Heart right ventricle (tissue), 16 donors: ENCODE data around the gene TUBGCP3. TPM values are rescaled to one million over a fixed set of nuclear protein-coding genes. Genes with fewer than 3 reads are reported as not detected.

Experiments used
- ATAC-seq, 8 donors: fragments of 200-7000 bp; cut with Tn5 transposase; one replicate each; pipeline ENCODE4 v1.9.1; 2020; ENCODE audit warnings: mild to moderate bottlenecking in 8 of 8, moderate library complexity in 8 of 8, moderate number of reproducible peaks in 1 of 8
- DNase-seq, 2 donors: peaks; one replicate each; pipeline ENCODE4 v3.0.0-alpha.2; 2020
- H3K27ac ChIP-seq, 10 donors: fragments of 200-600 bp; sonication (generic) in 2 of 10; one replicate each; pipeline versions ENCODE4 v1.5.0 to v1.8.0; 2020 to 2022; ENCODE audit warnings: mild to moderate bottlenecking in 3 of 10
- H3K27me3 ChIP-seq, 7 donors: fragments of 200-600 bp; one replicate each; pipeline ENCODE4 v1.8.0; 2021 to 2022; ENCODE audit warnings: mild to moderate bottlenecking in 2 of 7
- H3K36me3 ChIP-seq, 9 donors: fragments of 200-600 bp; sonication (generic) in 1 of 9; one replicate each; pipeline versions ENCODE4 v1.5.0 to v1.8.0; 2020 to 2022; ENCODE audit warnings: mild to moderate bottlenecking in 2 of 9
- H3K4me1 ChIP-seq, 9 donors: fragments of 200-600 bp; sonication (generic) in 1 of 9; one replicate each; pipeline versions ENCODE4 v1.5.0 to v1.8.0; 2020 to 2022; ENCODE audit warnings: mild to moderate bottlenecking in 4 of 9
- H3K4me3 ChIP-seq, 10 donors: fragments of 200-600 bp; sonication (generic) in 2 of 10; one replicate each; pipeline versions ENCODE4 v1.5.0 to v1.8.0; 2020 to 2022; ENCODE audit warnings: mild to moderate bottlenecking in 7 of 10, moderate library complexity in 2 of 10
- H3K9me3 ChIP-seq, 11 donors: fragments of 200-600 bp in 10 of 11; sonication (generic) in 2 of 11; one replicate each; pipeline versions ENCODE4 v1.5.0 to v1.8.0; 2013 to 2022; ENCODE audit warnings: mild to moderate bottlenecking in 2 of 11, control low read depth in 1 of 11, moderate library complexity in 1 of 11
- CTCF ChIP-seq, 9 donors: fragments of 200-600 bp; sonication (generic) in 2 of 9; IDR thresholded peaks; one replicate each; pipeline versions ENCODE4 v1.5.0 to v1.8.0; 2021 to 2022; ENCODE audit warnings: antibody characterized with exemption in 9 of 9, mild to moderate bottlenecking in 5 of 9, moderate library complexity in 1 of 9
- WGBS, 2 donors: extraction: QIAGEN DNeasy Blood & Tissue Kit; methylation state at CpG; one replicate each; pipeline ENCODE4 v1.1.7; 2013; ENCODE audit warnings: inconsistent platforms in 1 of 2; 5-methylcytosine and 5-hydroxymethylcytosine counted together
- intact Hi-C, 10 donors: fragments of 100-400 bp; cut with DNase I; formaldehyde crosslinking; loops; one replicate each; pipeline versions ENCODE4 v1.11.1 to v1.14.2; 2022
- polyA plus RNA-seq, 2 donors: library from polyadenylated mRNA; stranded (reverse); fragments of 200-250 nt; gene quantifications; one replicate each; pipeline ENCODE4 v1.2.3, GENCODE V29; 2013
- total RNA-seq, 10 donors: library from RNA; stranded (reverse); fragmentation: NEBNext Ultra II Directional in 3 of 10; extraction: Animal tissue kit (Norgen Biotek cat#: 25700) in 3 of 10; gene quantifications; one replicate each; pipeline versions ENCODE4 v1.2.1 to v1.2.4, GENCODE V29; 2021 to 2023
- donor health status: Arrhythmogenic right ventricular cardiomyopathy.
- donor health status: ischemic (EF 13 %, LVEDD 7.1; RV severe dilation, severe dysfunction).
- donor health status: healthy with polysubstance abuse.
- donor health status: DM: no; HTN: yes; CAD: no.
- donor health status: DM: no; HTN: no; CAD: no.
- donor health status: ischemic (EF 25% LVEDD 6.9; RV normal size, moderate dysfunction).
- donor health status: ischemic (EF 25% LVEDD 5.7; RV mildly dilated, moderate dysfunction).
- donor health status: healthy.
- donor health status: DM: yes; HTN: yes; CAD: no.
- donor health status: Ischemic cardiomyopathy.
- donor health status: ischemic (EF 35%, LVEDD 5.7; RV mildly dilated, moderate dysfunction).
- donor health status: nonischemic (EF 11% LVEDD 7.7; RV severe dilation, severe dysfunction).
- donor health status: DM: yes; HTN: yes; CAD: no.
- donor health status: PGD.
- donor health status: ischemic (EF 29% LVEDD 5.4; RV normal size, mild dysfunction).
- donor health status: nonischemic (EF 23%, LVEDD 6.1; RV moderate dilation, normal function).

Gene TUBGCP3
- total and polyA plus RNA-seq, 12 donors = 10.6 to 25.8 (median 17.7) TPM

GRCh38 chr13:112475889-112476288 is 112.1 kb downstream of the TUBGCP3 start:
- ATAC-seq = no peak
- intact Hi-C loops = no loop called here

GRCh38 chr13:112474869-112475268 is 113.1 kb downstream of the TUBGCP3 start:
- H3K4me3 ChIP-seq = no peak overlapping the region
- no peaks in the 10 kb centered on the region for H3K27me3 ChIP-seq
- intact Hi-C loops = no loop called here
- WGBS, 2 donors = 80 to 82% methylated on average over 8 of the region's 8 CpGs
- DNase-seq (no peak), ATAC-seq (no peak)
- no peak for TF ChIP-seq CTCF (IDR thresholded peaks at IDR 0.05)
- H3K9me3 ChIP-seq = peaks cover 0 to 33% (median 3%) of the 10 kb centered on the region in 11 donors
- no peaks in the 10 kb centered on the region for H3K4me1 ChIP-seq
- no peak overlapping the region for H3K27ac ChIP-seq
- no peaks in the 10 kb centered on the region for H3K36me3 ChIP-seq

More at GRCh38 chr13:112475889-112476288, 112.1 kb downstream of the TUBGCP3 start:
- no peaks in the 10 kb centered on the region for H3K27me3 ChIP-seq
- H3K27ac ChIP-seq = no peak overlapping the region
- H3K4me3 ChIP-seq = no peak overlapping the region
- no peak for DNase-seq
- WGBS, 2 donors = 98 to 100% methylated on average over 1 of the region's 1 CpG
- peaks cover 0 to 37% (median 9%) of the 10 kb centered on the region in 11 donors for H3K9me3 ChIP-seq
- H3K4me1 ChIP-seq = no peaks in the 10 kb centered on the region
- H3K36me3 ChIP-seq = no peaks in the 10 kb centered on the region
- TF ChIP-seq CTCF (IDR thresholded peaks at IDR 0.05) = no peak

GRCh38 chr13:112473818-112474217 is 114.1 kb downstream of the TUBGCP3 start:
- no peaks in the 10 kb centered on the region for H3K36me3 ChIP-seq
- H3K4me3 ChIP-seq = no peak overlapping the region
- DNase-seq = no peak
- no peak for ATAC-seq
- H3K4me1 ChIP-seq = no peaks in the 10 kb centered on the region
- H3K9me3 ChIP-seq = peaks cover 0 to 29% (median 0%) of the 10 kb centered on the region in 11 donors
- H3K27ac ChIP-seq = no peak overlapping the region
- WGBS, 2 donors = 80 to 91% methylated on average over 5 of the region's 5 CpGs
- no peaks in the 10 kb centered on the region for H3K27me3 ChIP-seq
- no peak for TF ChIP-seq CTCF (IDR thresholded peaks at IDR 0.05)
- intact Hi-C loops = no loop called here

- TF ChIP-seq CTCF (IDR thresholded peaks at IDR 0.05) = no peak
- Histone ChIP-seq H3K4me1 (no peaks in the 10 kb centered on the region), H3K27me3 (peaks cover 0 to 8% (median 0%) of the 10 kb centered on the region in 7 donors), H3K27ac (no peak overlapping the region), H3K4me3 (no peak overlapping the region), H3K36me3 (no peaks in the 10 kb centered on the region), H3K9me3 (peaks cover 0 to 28% (median 0%) of the 10 kb centered on the region in 11 donors)
- DNase-seq (no peak), ATAC-seq (no peak)
- intact Hi-C loops = no loop called here
- 85 to 86% methylated on average over 14 of the region's 14 CpGs for WGBS, 2 donors
Measured at GRCh38 chr13:112469071-112469745, 118.7 kb downstream of the TUBGCP3 start.
